ENCODE measurements around the gene SLC23A1. TPM values are rescaled to one million over a fixed set of nuclear protein-coding genes. Genes with fewer than 3 reads are reported as not detected.

SLC23A1 gene
- polyA plus RNA-seq, 1 experiment = not detected

DNA sequence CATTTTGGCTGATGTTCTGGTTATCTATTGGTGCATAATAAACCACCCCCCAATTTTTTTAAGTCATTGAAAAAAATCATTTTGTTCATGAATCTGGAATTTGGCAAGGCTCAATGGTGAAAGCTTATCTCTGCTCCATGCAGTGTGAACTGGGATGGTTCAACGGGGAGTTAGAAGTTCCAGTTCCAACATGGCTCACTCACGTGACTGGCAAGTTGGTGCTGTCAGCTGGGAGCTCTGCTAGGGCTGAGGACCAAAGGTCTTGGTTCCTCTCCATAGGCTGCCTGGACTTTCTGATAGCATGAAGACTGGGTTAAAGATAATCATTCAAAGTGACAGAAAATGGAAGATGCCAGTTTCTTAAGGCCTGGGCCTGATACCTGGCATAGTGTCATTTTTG, 23.9 kb upstream of the SLC23A1 start:
- no peak for DNase-seq (ENCODE audit: low read depth)
- Histone ChIP-seq H3K36me3 (ENCODE audit: control insufficient read depth, insufficient read depth, low read length) (no peaks in the 10 kb centered on the region), H3K27me3 (ENCODE audit: control insufficient read depth, insufficient read depth, low read length) (no peaks in the 10 kb centered on the region), H3K4me3 (ENCODE audit: low read depth, low read length) (no peak overlapping the region)
- ChIA-PET CTCF (interaction anchor here (1.2 to 1.7 kb wide), 5 partner anchors 11 to 110 kb away, joined by 3 to 4 read pairs (median 4); no protein-coding TSS in a partner anchor), POLR2A (no interaction called here)
- TF ChIP-seq, protein P1, sequence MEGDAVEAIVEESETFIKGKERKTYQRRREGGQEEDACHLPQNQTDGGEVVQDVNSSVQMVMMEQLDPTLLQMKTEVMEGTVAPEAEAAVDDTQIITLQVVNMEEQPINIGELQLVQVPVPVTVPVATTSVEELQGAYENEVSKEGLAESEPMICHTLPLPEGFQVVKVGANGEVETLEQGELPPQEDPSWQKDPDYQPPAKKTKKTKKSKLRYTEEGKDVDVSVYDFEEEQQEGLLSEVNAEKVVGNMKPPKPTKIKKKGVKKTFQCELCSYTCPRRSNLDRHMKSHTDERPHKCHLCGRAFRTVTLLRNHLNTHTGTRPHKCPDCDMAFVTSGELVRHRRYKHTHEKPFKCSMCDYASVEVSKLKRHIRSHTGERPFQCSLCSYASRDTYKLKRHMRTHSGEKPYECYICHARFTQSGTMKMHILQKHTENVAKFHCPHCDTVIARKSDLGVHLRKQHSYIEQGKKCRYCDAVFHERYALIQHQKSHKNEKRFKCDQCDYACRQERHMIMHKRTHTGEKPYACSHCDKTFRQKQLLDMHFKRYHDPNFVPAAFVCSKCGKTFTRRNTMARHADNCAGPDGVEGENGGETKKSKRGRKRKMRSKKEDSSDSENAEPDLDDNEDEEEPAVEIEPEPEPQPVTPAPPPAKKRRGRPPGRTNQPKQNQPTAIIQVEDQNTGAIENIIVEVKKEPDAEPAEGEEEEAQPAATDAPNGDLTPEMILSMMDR (IDR thresholded peaks at IDR 0.05; ENCODE audit: insufficient read depth, low read depth, low read length) = no peak

DNA sequence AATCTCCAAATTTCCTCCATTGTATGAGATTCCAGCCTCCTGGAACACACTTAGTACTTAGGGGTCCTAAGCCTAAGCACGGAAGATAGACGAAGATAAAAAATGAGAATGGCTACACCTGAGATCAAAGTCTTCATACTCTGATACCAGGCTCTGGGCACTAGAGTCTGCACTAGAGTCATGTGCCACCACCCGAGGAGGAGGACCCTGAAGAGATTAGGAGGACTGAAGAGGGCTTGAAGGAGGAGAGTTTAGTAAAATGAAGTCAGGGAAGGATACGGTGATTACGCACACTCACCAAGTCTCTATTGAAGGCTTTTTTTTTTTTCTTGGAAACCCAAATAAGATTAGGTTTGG, 21.4 kb upstream of the SLC23A1 start:
- ChIA-PET POLR2A (no interaction called here), CTCF (interaction anchor here (1.0 to 2.7 kb wide), 3 partner anchors 10 to 110 kb away, joined by 3 to 8 read pairs (median 4); partner anchors contain the start of gene PROB1)
- DNase-seq (ENCODE audit: low read depth) = no peak
- Histone ChIP-seq H3K4me3 (ENCODE audit: low read depth, low read length) (peak overlapping the region; percentile 64), H3K27me3 (ENCODE audit: control insufficient read depth, insufficient read depth, low read length) (no peaks in the 10 kb centered on the region), H3K36me3 (ENCODE audit: control insufficient read depth, insufficient read depth, low read length) (no peaks in the 10 kb centered on the region)
- TF ChIP-seq, protein P1 (IDR thresholded peaks at IDR 0.05; ENCODE audit: insufficient read depth, low read depth, low read length) = no peak

DNA sequence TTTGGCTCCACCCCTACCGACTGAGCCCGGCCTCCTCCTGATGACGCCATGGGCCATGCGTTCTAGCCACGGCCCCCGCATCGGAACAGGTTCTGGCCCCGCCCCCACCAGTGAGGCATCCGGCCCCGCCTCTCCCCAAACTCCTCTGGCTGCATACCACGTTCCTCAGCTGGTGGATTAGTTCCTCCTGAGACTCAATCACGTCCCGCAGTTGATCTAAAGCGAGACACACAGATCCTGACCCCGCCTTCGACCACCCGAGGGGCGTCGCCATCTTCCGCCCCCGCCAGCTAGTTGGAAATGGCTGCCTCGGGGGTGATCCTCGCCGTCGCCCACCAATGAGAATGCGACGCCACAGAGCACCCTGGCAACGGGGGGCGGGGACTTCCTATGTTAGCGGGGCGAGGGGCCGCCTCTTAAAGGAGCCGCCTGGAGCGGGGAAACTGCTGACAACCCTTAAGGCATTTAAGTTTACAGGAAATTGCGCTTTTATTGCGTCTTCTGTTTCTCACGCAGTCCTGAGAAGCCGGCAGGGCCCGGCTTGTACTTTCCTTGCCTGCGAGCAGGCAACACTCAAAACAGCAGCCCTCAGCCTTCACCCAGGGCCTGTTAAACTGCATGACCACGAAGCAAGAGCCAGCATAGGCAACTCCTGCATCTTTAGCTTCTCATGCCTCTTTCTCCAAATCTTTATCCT, 20.8 kb upstream of the SLC23A1 start, which contains the start of gene SPATA24:
Gene SPATA24, minus strand, starts transcription at position 303 of the 697 bp plus-strand sequence. Its CDS starts 29 bp downstream, at position 274.
- TF ChIP-seq, protein P1 (IDR thresholded peaks at IDR 0.05; ENCODE audit: insufficient read depth, low read depth, low read length) = no peak
- POLR2A ChIA-PET = interaction anchor here (0.8 kb wide), 1 partner anchor 34 kb away, joined by 3 read pairs; no protein-coding TSS in a partner anchor

DNA sequence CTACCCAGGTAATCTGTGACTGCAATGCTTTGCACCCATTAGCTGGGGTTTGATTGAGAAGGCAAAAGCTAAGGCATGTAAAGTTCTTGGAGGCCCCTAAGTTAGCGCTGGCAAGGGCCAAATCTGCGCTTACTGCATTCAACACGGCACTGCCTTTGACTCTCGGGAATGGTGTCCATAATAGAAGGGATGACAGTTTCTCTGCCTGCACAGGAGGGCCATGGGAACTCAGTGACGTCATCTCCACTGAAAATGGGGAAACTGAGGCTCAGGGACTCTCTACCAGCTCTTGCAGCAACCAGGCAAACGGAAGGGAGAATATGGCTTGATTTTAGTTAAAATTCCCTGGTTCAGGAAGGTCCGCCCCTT, 20.3 kb upstream of the SLC23A1 start:
- no peaks in the 10 kb centered on the region for H3K36me3 ChIP-seq (ENCODE audit: control insufficient read depth, insufficient read depth, low read length)
- POLR2A ChIA-PET = interaction anchor here (0.8 kb wide), 1 partner anchor 34 kb away, joined by 3 read pairs; no protein-coding TSS in a partner anchor
- DNase-seq (ENCODE audit: low read depth) = no peak
- CTCF ChIA-PET = interaction anchor here (0.9 to 2.7 kb wide), 4 partner anchors 13 to 111 kb away, joined by 3 to 8 read pairs (median 4); no protein-coding TSS in a partner anchor
- TF ChIP-seq, protein P1 (IDR thresholded peaks at IDR 0.05; ENCODE audit: insufficient read depth, low read depth, low read length) = no peak
- peak overlapping the region; percentile 64 for H3K4me3 ChIP-seq (ENCODE audit: low read depth, low read length)
- no peaks in the 10 kb centered on the region for H3K27me3 ChIP-seq (ENCODE audit: control insufficient read depth, insufficient read depth, low read length)

More for the DNA sequence above, 20.8 kb upstream of the SLC23A1 start, which contains the start of gene SPATA24:
- Histone ChIP-seq H3K27me3 (ENCODE audit: control insufficient read depth, insufficient read depth, low read length) (no peaks in the 10 kb centered on the region), H3K36me3 (ENCODE audit: control insufficient read depth, insufficient read depth, low read length) (no peaks in the 10 kb centered on the region), H3K4me3 (ENCODE audit: low read depth, low read length) (peak within 1 kb of the TSS; percentile 64)
- DNase-seq (ENCODE audit: low read depth) = peak; percentile 90
- CTCF ChIA-PET = interaction anchor here (0.9 to 2.7 kb wide), 5 partner anchors 9 to 110 kb away, joined by 3 to 8 read pairs (median 3); partner anchors contain the start of gene PROB1

DNA sequence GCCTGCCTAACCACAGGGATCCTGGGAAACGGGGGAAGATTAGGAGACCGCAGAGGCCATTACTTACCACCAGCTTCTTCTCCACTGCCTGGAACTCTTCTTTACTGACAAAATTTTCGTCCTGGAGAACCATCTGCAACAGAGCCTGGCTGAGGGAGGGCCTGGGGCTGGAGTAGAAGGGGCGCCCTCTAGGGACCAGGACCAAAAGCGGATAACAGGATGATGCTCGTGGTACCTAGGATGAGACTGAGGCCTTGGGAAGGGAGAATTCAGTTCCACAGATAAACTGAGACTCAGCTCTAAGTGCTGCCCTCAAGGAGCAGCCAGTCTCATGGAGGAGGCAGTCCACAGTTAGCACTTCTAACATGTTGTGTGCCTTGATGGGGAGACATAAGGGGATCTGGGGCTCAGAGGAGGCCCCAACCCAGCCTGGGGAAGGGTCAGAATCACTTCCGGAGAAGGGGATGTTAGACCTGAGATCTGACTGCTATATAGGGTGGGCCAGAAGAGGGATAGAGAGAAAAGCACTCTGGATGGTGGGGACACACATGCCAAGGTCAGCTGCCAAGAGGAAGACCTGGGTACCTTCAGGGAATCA, 19.6 kb upstream of the SLC23A1 start:
- TF ChIP-seq, protein P1 (IDR thresholded peaks at IDR 0.05; ENCODE audit: insufficient read depth, low read depth, low read length) = peak; percentile 45
- POLR2A ChIA-PET = no interaction called here
- CTCF ChIA-PET = interaction anchor here (0.9 to 2.7 kb wide), 5 partner anchors 12 to 112 kb away, joined by 3 to 8 read pairs (median 3); no protein-coding TSS in a partner anchor
- Histone ChIP-seq H3K36me3 (ENCODE audit: control insufficient read depth, insufficient read depth, low read length) (no peaks in the 10 kb centered on the region), H3K27me3 (ENCODE audit: control insufficient read depth, insufficient read depth, low read length) (no peaks in the 10 kb centered on the region), H3K4me3 (ENCODE audit: low read depth, low read length) (no peak overlapping the region)
- no peak for DNase-seq (ENCODE audit: low read depth)

Data from BJ (cell line).